ENCODE measurements around the gene LRP1B.

Gene LRP1B

DNA sequence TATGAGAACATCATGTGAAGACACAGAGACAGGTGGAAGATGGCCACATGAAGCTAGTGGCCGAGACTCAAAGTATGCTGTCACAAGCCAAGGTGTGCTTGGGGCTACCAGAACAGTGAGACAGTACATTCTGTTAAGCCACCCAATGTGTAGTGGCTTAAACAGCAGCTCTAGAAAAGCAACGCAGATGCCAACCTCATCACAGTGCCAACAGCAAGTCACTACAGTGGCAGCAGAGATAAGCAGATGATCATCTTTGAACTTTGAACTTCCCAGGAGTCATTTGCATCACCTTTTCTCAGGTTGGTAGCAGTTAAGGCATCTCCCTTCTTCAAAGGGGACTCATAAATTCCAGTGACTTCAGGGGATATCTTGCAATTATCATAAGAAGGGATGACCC is 394.4 kb downstream of the LRP1B start:
- DNase-seq = no peak

DNA sequence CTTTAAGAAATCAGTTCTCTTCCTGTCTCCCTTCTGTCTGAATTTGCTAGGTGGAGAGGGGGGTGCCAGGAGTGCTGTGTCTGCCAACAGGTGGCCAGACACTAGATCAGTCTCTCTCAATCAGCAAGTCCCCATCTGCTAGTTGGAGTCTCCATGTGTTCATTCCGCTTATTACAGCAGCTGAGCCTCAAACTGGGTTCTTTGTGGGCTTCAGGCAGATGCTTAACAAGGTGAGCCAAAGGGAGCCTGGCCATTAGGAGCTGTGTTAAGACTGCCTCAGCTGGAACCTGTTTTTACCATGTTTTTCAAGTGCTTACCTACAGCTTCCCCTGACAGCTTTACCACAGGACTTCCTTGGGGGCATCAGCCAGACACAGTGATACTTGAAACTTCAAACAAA is 401.9 kb downstream of the LRP1B start:
- no peak for DNase-seq

DNA sequence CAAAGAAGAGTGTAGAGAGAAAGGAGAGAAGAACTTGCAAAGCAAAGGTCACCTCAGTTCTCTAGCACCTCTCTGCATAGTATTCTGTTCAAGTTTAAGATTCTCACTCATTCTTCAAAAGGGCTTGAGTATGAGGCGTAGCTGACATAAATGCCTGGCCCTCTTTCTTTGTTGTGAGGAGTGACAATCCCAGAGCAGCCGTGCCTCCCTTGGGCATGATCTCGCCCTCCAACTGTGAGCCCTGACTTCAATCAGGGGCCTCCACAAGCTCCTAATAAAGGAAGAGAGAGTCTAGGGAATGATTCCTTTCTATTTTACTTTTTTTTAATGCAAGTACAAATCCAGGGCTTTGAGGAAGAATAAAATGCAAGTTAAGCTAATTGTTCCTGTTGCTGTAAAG is 402.7 kb downstream of the LRP1B start:
- no peak for DNase-seq

DNA sequence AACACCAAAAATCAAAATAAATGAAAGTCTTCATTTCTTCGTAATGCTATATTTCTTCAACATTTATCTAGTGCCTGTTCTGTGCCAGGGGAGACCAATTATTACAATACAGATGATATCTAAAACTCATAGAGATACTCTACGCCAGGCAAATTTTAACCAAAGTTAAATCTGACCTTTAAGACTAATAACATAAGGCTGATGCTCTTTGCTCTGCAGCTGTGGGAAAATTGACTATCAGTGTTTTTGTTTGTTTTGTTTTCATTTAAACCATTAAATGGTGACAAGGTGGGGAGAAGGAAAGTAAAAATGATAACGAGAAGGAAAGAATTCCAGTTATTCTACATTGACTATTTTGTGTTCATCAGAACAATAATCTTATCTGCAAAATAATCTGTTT is 406.4 kb downstream of the LRP1B start:
- DNase-seq = no peak

DNA sequence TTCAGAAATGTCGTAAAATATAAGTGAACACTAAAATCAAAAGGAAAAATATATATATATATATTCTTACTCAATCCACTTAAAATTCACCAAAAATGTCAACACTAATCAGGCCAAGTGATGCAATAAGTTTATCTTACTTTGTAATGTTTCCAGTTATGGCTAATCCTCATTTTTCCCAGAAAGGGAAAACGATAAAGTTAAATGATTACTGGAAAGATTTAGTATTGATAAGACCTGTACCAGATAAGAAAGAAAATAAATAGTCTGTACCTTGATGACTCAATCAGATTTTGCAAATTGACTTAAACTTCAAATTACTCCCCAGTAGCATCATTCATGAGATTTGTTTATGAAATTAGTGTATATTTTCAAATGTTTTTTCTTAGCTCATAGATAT is 407.0 kb downstream of the LRP1B start:
- no peak for DNase-seq

DNA sequence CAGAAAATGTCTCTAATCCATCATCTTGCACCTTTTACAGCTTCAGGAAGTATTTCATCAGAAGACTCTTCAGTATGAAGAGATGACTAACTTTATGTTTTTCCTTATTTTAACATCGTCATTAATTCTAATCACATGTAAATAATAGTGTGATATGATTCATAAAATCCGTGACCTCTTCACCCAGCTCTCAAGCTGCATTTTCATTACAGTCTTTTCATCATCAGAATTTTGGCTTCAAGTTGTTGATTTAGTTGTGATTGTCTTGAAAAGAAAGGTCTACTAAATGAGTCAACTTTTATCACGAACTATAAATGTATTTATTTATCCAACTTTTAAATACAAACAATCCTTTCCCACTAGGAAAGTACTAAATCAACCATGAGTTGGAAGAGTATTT is 410.3 kb downstream of the LRP1B start:
- no peak for DNase-seq

DNA sequence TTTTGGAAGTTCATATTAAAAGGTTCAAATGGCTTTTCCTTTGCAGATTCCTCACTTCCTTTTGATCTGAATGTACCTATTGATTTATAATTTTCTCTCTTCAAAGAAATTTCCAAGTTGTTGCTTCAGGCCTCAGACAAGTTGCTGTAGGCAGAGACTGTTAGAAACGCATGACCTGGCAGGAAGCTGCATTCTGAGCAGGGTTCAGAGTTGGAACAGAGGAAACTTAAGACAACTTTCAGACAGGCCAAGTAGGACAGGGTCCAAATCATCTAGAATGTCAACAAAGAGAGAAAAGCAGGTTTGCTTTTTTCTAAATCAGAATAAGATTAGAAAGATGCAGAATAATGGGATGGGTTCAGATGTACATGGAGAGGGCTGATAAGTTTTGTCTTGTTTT is 416.3 kb downstream of the LRP1B start:
- no peak for DNase-seq

DNA sequence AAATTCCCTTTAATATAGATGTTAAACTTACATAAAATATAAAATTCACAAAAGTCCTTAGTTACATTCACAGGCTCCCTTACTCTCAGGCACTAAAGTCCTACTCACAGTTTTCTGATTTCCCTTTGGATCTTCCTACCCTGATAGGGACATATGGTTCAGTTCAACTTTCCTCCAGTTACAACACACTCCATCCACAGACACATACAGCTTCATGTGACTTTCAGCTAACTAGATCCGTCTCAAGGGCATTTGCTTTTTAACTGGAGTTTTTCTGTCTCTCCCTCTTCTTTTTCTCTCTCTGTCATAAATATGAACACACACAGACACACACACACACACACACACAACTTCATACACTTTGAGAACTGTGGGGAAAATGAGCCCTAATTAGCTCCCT is 419.2 kb downstream of the LRP1B start:
- DNase-seq = no peak

DNA sequence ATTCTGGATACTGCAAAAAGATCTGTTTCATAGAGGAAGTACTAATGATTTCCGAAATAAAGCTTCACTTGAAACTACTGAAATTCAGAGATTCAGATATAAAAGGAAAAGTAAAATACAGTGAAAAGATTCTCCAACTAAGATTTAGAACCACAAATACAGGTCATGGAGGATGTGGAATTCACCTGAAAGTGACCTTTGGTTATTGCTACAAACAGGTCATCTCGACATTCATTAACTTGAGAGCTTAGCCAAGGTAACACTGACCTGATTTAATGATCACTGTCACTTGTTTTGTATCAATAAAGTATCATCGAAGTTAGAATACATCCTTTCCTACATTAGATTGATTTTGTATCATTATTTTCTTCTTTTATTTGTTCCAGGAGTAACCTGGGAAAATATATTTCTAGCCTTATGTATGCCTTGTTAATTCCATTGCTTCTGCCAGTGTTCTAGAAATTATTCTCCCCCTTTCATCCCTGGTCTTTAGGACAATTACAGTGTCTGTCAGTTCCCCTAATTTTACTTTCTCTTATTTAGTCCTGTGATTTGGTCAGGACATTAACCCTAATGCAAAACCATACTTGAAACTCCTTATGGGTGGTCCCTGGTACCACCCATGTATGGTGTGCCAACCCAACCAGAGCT is 420.1 kb downstream of the LRP1B start:
- no peak for DNase-seq

DNA sequence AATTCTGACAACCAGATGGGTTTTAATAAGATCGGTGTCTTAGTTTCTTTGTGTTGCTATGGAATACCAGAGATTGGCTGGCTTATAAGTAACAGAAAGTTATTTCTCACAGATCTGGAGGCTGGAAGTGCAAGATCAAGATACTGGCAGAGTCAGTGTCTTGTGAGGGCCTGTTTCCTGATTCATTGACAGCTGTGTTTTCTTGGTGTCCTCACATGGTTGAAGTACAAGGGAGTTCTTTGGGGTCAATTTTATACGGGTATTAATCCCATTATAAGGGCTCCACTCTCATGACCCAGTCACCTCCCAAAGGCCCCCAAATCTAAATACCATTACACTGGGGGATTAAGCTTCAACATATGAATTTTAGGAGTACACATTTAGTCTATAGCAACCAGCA is 421.1 kb downstream of the LRP1B start:
- no peak for DNase-seq

DNA sequence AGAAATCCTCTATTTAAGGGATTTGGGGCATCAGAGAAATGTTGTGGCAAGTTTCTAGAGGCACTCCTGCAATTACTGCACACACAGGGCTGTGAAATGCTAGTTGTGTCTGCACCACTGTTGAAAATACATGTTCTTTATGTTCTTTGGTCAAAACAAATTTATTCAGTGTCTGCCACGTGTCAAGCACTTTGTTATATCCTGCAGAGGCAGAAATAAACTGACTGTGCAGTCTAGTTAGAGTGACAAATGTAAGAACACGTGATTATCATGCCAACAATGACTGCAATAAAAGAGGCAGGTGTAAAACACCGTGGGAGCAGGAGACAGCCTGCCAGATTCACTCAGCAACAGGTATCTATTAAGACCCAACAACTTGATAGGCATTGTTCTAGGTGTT is 423.3 kb downstream of the LRP1B start:
- DNase-seq = no peak

DNA sequence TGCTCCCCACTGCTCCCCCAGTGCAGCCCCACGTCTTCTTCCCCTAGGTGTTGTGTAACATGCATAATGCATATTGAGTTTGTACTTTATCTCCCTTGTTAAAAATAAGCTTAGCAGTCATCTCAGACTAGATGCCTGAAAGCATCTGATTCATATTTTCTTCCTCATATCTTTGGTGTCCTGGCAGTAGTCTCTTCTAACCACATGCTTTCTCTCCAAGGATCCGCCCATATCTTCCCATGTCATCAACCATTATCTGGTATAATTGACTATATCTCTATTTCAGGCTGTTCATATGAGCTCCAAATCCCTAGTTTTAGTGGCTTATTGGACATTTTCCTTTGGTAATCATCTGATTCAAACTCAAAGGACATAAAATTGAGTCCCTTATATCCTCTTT is 426.3 kb downstream of the LRP1B start:
- no peak for DNase-seq

DNA sequence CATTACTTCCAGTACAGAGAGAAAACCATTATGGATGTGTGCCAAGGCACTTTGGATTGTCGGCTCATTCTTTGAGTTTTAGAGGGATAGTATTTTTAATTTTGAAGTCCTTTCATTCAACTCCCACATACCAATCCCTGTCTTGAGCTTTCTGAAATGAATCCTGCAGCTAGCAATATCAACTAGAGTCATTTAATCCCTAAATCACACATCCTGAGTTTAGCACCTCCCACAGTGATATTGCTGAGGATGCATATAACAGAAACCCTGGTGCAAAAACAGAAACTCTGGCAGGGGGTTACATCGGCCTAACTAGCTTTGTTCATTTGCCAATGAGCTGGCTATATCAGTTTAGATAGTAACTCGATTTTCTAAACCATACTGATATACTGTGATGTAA is 427.3 kb downstream of the LRP1B start:
- no peak for DNase-seq

DNA sequence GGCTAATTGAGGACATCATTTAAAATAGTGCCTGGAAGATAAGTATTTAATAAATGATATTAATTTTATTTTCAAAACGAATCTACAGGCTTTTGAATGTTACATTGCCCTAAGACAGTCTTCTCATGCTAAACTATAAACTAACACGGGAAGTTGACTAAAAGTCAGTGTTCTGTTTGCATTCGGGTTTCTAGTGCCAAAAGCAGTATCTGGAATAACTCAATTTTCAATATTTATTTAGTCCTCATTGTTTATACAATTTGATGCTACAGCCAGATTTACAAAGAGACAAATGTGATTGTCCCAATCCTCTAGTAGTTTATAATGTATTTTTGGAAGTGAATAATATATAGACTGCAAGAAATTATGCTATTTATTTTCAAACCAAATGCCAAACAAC is 429.2 kb downstream of the LRP1B start:
- no peak for DNase-seq

DNA sequence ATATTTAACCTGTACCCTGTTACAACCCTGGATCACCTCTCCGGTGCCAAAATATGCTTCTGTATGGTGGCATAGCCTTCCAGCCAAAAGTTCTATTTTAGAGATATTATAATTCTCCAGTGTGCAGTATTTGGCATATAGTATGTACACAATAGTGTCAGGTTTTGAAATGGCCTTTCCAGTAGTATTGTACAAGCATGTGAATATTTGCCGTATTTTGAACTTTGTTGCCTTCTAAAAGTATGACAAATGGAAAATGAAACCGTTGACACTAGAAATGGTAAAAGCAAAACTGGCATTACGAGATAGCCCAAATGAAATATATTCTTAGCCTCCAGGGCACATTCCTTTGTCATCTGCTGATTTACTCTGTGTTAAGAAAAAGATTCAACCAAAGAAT is 431.2 kb downstream of the LRP1B start:
- DNase-seq = no peak

DNA sequence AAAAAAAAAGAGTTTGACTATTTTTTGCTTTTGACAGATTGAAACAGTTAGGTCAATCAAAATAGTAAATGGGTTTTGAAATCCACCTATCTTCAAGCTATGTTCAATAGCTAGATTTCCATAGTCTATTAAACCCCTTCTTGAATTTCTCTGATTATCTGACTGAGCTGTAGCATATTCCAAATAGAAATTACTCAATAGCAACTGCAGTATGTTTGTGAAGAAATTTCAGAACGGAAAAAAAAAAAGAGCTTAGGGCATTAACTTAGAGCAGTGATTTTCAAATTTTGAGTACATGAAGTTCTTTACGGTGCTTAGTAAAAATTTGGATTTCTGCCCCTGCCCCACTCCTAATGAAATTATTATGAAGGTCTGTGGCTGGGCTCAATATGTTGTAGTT is 432.3 kb downstream of the LRP1B start:
- no peak for DNase-seq

DNA sequence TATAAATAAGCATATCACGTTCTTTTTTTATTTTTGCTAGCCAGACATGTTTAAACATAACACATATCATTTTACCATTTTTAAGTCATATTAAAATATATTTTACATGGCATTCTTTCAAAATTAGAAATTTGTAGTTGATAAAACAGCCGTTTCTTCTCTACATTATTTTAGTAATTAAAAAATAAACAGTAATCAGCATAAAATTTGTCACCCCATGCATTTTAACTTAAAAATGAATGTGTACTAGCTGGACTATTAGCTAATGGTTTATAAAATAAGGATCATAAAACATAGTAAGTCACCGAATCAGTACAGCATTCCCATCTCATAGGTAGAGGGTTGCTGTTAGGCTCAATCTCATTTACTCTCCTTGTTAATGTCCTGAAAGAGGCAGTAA is 433.8 kb downstream of the LRP1B start:
- DNase-seq = no peak

DNA sequence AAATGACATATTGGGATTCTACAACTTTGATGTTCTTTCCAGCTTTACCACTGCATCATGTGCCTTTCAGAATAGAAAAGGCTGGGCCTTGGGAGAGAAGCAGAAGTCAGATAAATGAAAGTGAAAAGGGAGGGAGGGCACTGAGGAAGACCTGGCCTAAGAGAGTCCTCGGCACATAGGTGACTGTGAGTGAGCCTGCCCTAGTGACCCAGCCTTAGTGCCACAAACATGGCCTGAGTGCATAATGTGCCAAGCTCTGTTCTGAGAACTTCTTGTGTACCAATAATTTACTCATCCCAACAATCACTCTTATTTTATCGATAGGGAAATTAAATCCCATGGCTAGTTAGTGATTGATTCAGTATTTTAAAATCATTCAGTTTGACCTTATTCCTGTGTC is 436.6 kb downstream of the LRP1B start:
- no peak for DNase-seq

DNA sequence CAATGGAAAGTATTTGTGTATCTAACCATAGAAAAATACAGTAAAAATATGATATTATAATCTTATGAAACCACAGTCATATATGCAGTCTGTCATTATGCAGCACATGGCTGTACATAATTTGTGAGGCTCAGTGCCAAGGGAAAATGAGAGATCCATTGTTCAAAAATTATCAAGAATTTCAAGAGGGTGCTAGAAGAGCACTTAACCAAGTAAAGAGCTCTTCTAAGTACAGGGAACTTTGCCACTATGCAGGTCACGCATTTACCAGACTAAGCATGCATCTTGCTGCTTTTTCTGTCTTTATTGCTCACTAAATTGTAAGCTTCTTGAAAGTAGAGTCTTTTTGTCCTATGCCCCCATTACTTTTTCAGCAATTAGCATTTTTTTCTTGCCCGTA is 438.0 kb downstream of the LRP1B start:
- DNase-seq = no peak

DNA sequence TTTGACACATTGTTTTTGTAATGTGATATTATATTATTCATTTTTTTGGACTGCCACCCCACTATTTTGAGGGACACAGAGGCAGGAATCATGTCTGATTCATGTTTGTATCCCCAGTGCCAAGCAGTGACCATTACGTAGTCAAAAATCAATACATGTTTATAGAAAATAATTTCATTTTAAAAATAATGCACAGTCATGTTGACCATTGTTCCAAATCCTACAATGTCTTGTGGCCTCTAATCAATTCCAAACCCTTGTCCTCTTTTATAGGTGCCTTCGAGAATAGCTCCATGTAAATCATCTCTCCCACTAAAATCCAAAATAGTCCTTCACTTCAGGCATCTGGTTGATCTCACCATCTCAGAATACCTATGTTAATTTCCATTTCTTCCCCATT is 454.7 kb downstream of the LRP1B start:
- no peak for DNase-seq

DNA sequence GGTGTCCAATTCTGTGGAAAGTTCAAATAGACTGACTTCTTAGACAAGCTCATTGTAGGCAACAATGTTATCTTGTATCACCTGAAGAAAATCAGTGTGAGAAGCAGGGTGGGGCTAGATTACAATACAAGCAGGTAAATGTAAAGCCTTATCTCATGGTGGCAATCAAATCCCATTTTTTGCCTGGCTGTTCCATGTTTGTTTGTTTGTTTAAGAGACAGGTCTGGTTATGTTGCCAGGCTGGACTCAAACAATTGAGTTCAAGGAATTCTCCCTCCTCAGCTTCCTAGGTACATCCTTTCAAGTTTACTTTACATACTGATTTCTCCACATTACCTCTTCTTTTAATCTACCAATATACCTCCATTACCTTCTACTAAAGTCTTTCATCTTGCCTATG is 464.6 kb downstream of the LRP1B start:
- DNase-seq = no peak

DNA sequence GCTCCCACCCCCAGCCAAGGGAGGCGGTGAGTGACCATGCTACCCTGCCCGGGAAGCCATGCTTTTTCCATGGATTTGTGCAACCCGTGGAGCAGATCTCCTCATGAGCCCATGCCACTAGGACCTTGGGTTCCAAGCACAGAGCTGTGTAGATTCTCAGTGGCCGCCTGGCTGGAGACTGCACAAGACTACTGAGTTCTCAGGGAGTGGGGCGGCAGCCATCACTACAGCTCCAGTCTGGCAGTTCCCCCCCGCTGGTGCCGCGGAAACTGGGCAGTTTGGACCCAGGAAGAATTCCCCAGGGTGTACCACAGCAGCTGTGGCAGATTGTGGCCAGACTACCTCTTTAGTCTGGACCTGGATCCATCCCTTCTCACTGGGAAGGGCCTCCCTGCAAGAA is 470.6 kb downstream of the LRP1B start:
- DNase-seq = no peak

DNA sequence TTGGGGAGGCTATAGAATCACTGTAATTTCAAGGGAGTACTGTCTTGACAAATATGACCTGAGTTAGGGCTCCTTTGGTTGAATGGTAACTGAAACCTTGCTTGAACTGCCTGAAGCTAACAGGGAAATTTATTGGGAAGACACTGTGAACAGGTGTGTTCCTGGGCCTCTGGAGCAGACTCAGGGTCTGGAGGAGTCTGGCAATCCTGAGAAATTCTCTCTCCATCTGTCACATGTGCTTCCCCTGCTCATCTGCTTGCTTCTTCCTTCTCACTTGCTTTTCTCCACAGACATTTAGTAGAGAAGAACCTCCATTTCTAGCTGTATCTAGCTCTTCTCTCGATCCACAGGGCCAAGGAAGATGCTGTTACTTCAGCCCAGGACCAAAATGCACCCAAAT is 476.5 kb downstream of the LRP1B start:
- no peak for DNase-seq

DNA sequence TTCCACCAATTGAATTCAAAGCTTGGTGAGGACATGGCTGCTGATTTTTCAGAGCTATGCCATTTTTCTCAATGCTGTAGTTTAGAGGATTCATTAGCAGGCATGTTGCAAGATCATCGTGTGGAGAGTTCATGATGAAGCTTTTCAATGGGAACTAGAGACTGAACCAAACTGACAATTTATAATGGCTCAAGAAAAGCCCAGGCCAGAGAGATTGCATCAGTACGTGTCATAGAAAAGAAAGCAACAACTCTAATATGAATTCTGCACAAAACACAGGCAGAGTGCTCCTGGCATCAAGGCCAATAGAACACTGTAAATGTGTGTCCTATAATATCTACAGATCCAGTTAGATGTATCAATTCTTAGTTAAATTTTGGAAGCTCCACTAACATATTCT is 477.6 kb downstream of the LRP1B start:
- DNase-seq = no peak

DNA sequence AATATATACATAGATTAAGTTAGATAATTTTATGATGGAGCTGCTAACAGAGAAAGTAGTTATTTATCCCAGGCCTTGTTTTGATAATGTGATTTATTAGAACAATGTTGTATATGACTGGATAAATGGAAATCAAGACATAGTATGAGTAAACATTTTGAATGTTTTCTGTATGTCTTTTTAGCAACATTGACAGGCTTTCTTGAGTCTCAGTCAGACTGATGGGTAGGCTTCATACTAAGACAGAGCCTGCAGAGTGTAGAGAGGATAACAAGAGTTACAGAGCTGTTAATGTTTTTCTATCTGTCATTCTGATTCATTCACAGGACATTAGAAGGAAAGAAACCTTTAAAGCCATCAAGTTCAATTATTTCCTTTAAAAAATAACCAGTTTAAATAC is 478.5 kb downstream of the LRP1B start:
- no peak for DNase-seq

DNA sequence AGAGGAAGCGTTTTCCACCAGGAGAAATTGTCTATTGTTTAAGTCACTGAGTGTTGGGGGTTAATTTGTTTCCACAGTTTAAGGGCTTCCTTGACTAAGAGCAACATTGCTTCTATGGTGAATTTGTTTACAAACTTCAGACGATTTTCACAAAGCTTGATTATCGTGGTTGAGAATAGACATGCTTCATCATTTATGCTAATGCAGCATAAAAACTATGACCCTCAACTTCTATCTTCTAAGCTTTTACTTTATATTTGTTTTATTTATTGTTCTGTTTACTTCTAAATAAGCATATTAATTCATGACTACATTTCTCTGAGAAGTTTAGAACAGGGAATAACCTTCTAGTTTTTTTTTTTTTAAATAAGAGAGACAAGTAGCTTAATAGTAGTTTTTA is 483.5 kb downstream of the LRP1B start:
- DNase-seq = no peak

All from NCI-H2029 treated with DMSO at 0.1 percent for 48 hours (cell line).